ENCODE data around the gene PCDHAC2. TPM values are rescaled to one million over a fixed set of nuclear protein-coding genes. Genes with fewer than 3 reads are reported as not detected.

PCDHAC2 gene
- total and polyA plus RNA-seq, 2 of the 13 experiments (the other 11 are each of a cell fraction or from before 2014, with no cell fraction given) = not detected

DNA sequence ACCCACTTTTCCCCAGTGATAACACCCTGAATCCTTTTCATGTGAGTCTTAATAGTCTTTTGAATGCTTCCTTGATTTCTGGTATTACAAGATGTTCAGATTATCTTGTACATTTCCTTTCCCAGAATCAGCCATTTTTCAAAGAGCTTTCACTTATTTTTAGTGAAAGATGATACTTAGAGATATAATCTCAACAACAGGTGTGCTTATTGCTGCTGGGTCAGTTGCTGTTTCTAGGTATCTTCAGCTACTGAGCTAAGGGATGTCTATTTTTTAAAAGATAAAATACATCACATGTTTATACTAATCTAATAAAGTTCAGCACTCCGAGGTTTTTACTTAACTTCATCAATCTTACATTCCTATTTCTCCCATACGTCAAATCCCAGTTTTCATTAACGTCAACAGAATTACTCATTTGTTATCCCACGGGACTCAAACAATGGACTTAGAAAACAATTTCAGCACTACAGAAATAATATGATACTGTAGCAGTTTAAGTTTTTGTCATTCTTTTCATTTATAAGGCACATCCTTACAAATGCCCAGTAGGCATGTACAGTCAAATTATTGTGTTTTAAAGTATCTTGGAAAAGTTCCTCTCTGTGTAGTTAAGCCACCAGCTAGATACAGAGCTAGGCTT lies 31.2 kb upstream of the PCDHAC2 start (continued):
- TF ChIP-seq CENPT (CRISPR knock-in tag; IDR thresholded peaks at IDR 0.05; ENCODE audit: low read depth) = no peak
- no peak for TF ChIP-seq ZNF598 (CRISPR knock-in tag; IDR thresholded peaks at IDR 0.05; ENCODE audit: borderline replicate concordance)
- no peak for TF ChIP-seq NPAS2 (CRISPR knock-in tag; IDR thresholded peaks at IDR 0.05; ENCODE audit: borderline replicate concordance)
- no peak for TF ChIP-seq GATAD1 (CRISPR knock-in tag; IDR thresholded peaks at IDR 0.05)
- no peak for TF ChIP-seq MYPOP (CRISPR knock-in tag; IDR thresholded peaks at IDR 0.05)
- no peak for TF ChIP-seq HDAC2 (CRISPR knock-in tag; IDR thresholded peaks at IDR 0.05)

GRCh38 chr5:140946578-140946977 lies 19.7 kb upstream of the PCDHAC2 start:
- ATAC-seq (no peak), DNase-seq (ENCODE audit: low spot score) (no peak), FAIRE-seq (no peak)
- Histone ChIP-seq H3K27ac (ENCODE audit: extremely low read length, insufficient read depth, low read length) (no peak overlapping the region), H3K36me3 (replicated peaks in 1 of 2; ENCODE audit: control insufficient read depth in 1 of 2, insufficient read depth in 2 of 2, low read length in 2 of 2) (no peaks in the 10 kb centered on the region), H3K9ac (ENCODE audit: insufficient read depth, low read depth, low read length) (no peak overlapping the region), H3K4me1 (ENCODE audit: insufficient read depth, low read length) (no peaks in the 10 kb centered on the region), H3K4me2 (ENCODE audit: low read depth, low read length) (no peak overlapping the region), H3K79me2 (ENCODE audit: insufficient read depth, low read length) (no peaks in the 10 kb centered on the region), H3K4me3 (replicated peaks in 1 of 3; ENCODE audit: insufficient read depth in 1 of 3, low read depth in 2 of 3, low read length in 3 of 3) (no peak overlapping the region), H3K9me3 (ENCODE audit: low read length) (peaks cover 4% of the 10 kb centered on the region; the same call in 1 of the 2 replicates), H4K20me1 (ENCODE audit: insufficient read depth, low read length) (no peaks in the 10 kb centered on the region), H2AFZ (ENCODE audit: low read length) (no peak overlapping the region), H3K27me3 (ENCODE audit: control insufficient read depth in 1 of 2, insufficient read depth in 2 of 2, low read length in 2 of 2) (no peaks in the 10 kb centered on the region)
- BruUV-seq (replicated peaks) = no TSS peak
- ChIA-PET CTCF (ENCODE audit: low intra/inter-chr PET ratio, low total read pairs) (no interaction called here), POLR2A (no interaction called here)
- in situ Hi-C loops (cut with HindIII; ENCODE audit: extremely low pct_ligation_motif_present, low pct_unique_long_range_greater_than_20kb) (no loop called here), intact Hi-C loops (cut with micrococcal nuclease; ENCODE audit: unreplicated experiment) (no loop called here)
- 4% methylated on average over 2 of the region's 2 CpGs for WGBS (ENCODE audit: low lambda C conversion rate)
- TF ChIP-seq ZNF747 (CRISPR knock-in tag; IDR thresholded peaks at IDR 0.05; ENCODE audit: borderline replicate concordance) (no peak), HDAC6 (IDR thresholded peaks at IDR 0.05; ENCODE audit: low read depth, low read length) (no peak), ZNF773 (CRISPR knock-in tag; IDR thresholded peaks at IDR 0.05; ENCODE audit: borderline replicate concordance) (no peak), ZNF609 (CRISPR knock-in tag; IDR thresholded peaks at IDR 0.05; ENCODE audit: borderline replicate concordance) (no peak), ZBTB7B (CRISPR knock-in tag; IDR thresholded peaks at IDR 0.05) (no peak), KDM3A (CRISPR knock-in tag; IDR thresholded peaks at IDR 0.05; ENCODE audit: low read depth) (no peak), NR0B2 (CRISPR knock-in tag; IDR thresholded peaks at IDR 0.05) (no peak)
- TF ChIP-seq, protein P1, sequence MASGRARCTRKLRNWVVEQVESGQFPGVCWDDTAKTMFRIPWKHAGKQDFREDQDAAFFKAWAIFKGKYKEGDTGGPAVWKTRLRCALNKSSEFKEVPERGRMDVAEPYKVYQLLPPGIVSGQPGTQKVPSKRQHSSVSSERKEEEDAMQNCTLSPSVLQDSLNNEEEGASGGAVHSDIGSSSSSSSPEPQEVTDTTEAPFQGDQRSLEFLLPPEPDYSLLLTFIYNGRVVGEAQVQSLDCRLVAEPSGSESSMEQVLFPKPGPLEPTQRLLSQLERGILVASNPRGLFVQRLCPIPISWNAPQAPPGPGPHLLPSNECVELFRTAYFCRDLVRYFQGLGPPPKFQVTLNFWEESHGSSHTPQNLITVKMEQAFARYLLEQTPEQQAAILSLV (CRISPR knock-in tag; IDR thresholded peaks at IDR 0.05; ENCODE audit: borderline replicate concordance) = no peak

Data from HepG2 (cell line).